Ishikawa (cell line): ENCODE measurements around the gene ATRNL1.

Source experiments
- EP300 ChIP-seq: IDR thresholded peaks from 2 replicates; pipeline ENCODE4 v1.6.1; 2012; ENCODE audit warnings: borderline replicate concordance
- MAX ChIP-seq: IDR thresholded peaks from 2 replicates; pipeline ENCODE4 v1.6.1; 2012
- RAD21 ChIP-seq: IDR thresholded peaks from 2 replicates; pipeline ENCODE4 v1.6.1; 2012; ENCODE audit warnings: low read depth
- REST ChIP-seq: IDR thresholded peaks from 2 replicates; pipeline ENCODE4 v1.6.1; 2012; ENCODE audit warnings: low read depth, mild to moderate bottlenecking
- TAF1 ChIP-seq: IDR thresholded peaks from 2 replicates; pipeline ENCODE4 v1.6.1; 2012; ENCODE audit warnings: low read depth, mild to moderate bottlenecking
- TCF12 ChIP-seq: IDR thresholded peaks from 2 replicates; pipeline ENCODE4 v1.6.1; 2012; ENCODE audit warnings: low read depth

GRCh38 chr10:115944538-115944937 lies 851.4 kb downstream of the ATRNL1 start:
- TF ChIP-seq TCF12 (no peak), MAX (no peak), TAF1 (no peak), EP300 (no peak), RAD21 (no peak), REST (no peak)
